Skin epidermis (tissue), 12 donors: ENCODE data around the gene MGST3.
A peak's percentile ranks its signal among the peaks of the same experiment; 100 is the strongest.
"Not testable (repeated sequence)": the region's sequence is repeated elsewhere in the genome, so short reads cannot be mapped to it uniquely, and the experiment has no call there.

Experiments used
- H3K27ac ChIP-seq, 21 experiments: fragments of 200-600 bp; sonication (generic) in 11 of 21; one replicate each; pipeline ENCODE4 v1.5.0; 2020; ENCODE audit warnings: mild to moderate bottlenecking in 3 of 21, inconsistent platforms in 2 of 21, moderate library complexity in 2 of 21
- H3K4me3 ChIP-seq, 7 experiments: fragments of 200-600 bp; sonication (generic) in 2 of 7; one replicate each; pipeline ENCODE4 v1.5.0; 2020; ENCODE audit warnings: inconsistent platforms in 2 of 7, mild to moderate bottlenecking in 2 of 7, moderate library complexity in 1 of 7

Gene MGST3

GRCh38 chr1:165686971-165687433, 56.0 kb downstream of the MGST3 start:
- H3K27ac ChIP-seq: no peak overlapping the region
- no peak overlapping the region for H3K4me3 ChIP-seq

DNA sequence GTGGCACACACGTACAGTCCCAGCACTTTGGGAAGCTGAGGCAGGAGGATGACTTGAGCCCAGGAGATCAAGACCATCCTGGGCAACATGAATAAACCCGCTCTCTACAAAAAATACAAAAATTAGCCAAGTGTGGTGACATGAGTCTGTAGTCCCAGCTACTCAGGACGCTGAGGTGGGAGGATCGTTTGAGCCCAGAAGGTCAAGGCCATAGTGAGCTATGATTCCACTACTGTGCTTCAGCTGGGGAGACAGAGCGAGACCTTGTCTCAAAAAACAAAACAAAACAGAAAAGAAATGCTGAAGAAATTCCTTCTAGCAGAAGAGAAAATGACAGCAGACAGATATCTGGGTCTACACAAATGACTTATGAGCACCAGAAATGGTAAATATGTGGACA, 57.0 kb downstream of the MGST3 start:
- Histone ChIP-seq H3K27ac (no peak overlapping the region), H3K4me3 (no peak overlapping the region)

DNA sequence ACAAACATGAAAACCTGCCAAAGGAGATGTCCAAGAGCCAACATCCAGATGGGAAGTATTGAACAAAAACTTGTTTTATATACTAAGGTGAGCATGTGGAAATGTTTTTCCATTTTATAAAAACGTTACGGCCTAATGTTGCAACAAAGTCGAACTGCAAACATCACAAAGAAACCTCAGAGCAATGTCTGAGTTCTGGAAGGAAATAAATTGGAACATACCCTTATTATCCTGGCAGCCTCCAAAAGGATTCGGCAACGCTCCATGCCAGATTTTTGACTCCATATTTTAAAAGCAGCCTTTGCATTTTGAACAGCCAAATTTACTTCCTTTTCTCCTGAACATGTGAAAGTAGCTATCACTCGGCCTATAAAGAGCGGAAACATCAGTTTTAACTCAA, 64.0 kb downstream of the MGST3 start:
- Histone ChIP-seq H3K4me3 (no peak overlapping the region), H3K27ac (peak overlapping the region in 7 of 21 experiments; percentile 5 to 95 (median 40))

GRCh38 chr1:165696625-165697100, 65.6 kb downstream of the MGST3 start:
- Histone ChIP-seq H3K4me3 (peak overlapping the region in 5 of 7 experiments; percentile 64 to 88 (median 79)), H3K27ac (peak overlapping the region in 16 of 21 experiments; percentile 15 to 99 (median 84))

DNA sequence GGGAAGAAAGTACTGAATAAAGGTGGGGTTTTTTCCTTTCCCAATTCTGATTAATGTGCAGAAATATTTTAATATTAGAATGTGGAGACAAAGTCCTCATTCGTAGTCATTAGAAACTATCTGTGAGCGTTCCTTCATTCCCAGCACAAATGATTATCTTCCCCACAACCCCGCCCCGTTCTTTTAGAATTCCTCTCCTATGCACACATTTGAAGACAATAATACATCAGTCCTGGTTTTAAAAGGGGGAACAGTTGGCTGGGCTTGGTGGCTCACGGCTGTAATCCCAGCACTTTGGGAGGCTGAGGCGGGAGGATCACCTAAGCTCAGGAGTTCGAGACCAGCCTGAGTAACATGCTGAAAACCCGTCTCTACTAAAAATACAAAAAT, 66.5 kb downstream of the MGST3 start:
- peak overlapping the region; percentile 64 to 92 (median 79) for H3K4me3 ChIP-seq

DNA sequence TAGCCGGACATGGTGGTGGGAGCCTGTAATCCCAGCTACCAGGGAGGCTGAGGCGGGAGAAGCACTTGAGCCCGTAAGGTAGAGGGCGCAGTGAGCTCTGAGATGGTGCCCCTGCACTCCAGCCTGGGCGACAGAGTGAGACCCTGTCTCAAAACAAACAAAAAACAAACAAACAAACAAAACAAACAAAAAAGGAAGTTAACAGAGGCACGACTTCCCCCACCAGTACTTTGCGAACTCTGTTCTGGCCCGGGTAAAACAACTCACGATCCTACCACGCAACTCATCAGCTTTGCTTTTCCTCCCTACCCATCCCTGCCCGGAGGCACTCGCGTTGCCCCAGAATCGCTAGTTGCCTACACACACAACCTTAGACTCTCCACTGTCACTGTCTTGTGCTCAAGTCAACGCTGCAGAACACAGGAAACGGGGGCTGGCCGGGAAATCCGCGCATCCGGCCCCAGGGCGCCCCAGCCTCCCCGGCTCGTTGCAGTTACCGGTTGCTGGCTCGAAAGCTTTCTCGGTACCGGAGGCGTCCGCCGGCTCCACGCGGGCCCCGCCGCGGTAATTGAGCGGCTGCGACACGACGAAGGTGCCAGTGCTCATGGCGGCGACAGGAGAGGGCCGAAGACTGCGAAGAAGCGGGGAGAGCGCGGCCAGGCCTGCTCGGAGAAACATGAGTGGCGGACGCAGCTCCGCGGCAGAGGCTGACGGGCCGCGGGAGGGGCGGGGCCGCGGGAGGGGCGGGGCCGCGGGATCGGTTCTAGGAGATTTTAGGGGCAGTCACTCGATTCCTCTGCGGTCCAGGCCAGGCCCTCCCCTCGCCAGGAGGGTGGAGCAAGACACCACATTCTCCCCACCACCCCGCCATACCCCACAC, 67.1 kb downstream of the MGST3 start, which contains the start of gene ALDH9A1:
Gene ALDH9A1, minus strand, starts transcription at position 682 of the 880 bp plus-strand sequence. Its CDS starts 4 bp downstream, at position 678.
- H3K27ac ChIP-seq: peak within 1 kb of the TSS; percentile 73 to 99 (median 94)
- H3K4me3 ChIP-seq: peak within 1 kb of the TSS; percentile 64 to 92 (median 79)

More for the DNA sequence above, 66.5 kb downstream of the MGST3 start:
- H3K27ac ChIP-seq: peak overlapping the region; percentile 73 to 99 (median 94)

GRCh38 chr1:165698761-165699052, 67.7 kb downstream of the MGST3 start:
- Histone ChIP-seq H3K4me3 (peak overlapping the region; percentile 64 to 92 (median 79)), H3K27ac (peak overlapping the region in 20 of 21 experiments; percentile 60 to 99 (median 94))

GRCh38 chr1:165699577-165699976, 68.5 kb downstream of the MGST3 start:
- Histone ChIP-seq H3K4me3 (no peak overlapping the region), H3K27ac (no peak overlapping the region)

DNA sequence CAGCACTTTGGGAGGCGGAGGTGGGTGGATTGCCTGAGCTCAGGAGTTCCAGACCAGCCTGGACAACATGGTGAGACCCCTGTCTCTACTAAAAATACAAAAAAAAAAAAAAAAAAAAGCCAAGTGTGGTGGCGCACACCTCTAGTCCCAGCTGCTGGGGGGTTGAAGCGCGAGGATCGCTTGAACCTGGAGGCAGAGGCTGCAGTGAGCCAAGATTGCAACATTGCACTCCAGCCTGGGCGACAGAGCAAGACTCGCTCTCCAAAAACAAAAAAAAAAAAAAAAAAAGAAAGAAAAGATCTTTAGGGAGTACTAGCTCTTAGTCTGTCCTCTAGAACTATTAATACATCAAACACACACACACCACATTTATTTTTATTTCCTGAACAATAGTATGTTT, 70.9 kb downstream of the MGST3 start:
- not testable (repeated sequence) for H3K4me3 ChIP-seq, H3K27ac ChIP-seq

- no peak overlapping the region for H3K4me3 ChIP-seq
- no peak overlapping the region for H3K27ac ChIP-seq
These were observed 72.6 kb downstream of the MGST3 start for GRCh38 chr1:165703648-165704047.
